Activated gamma-delta T cell treated with Interleukin-2 at 50 U/mL for 16 hours (primary cell): ENCODE measurements around the gene POLR3G.

ENCODE experiments used
- DNase-seq: peaks from one replicate; pipeline ENCODE4 v3.0.0-alpha.2; 2020

The POLR3G gene

GRCh38 chr5:90504743-90505142 is 30.1 kb downstream of the POLR3G start:
- no peak for DNase-seq

GRCh38 chr5:90506221-90506620 is 31.6 kb downstream of the POLR3G start:
- no peak for DNase-seq

DNA sequence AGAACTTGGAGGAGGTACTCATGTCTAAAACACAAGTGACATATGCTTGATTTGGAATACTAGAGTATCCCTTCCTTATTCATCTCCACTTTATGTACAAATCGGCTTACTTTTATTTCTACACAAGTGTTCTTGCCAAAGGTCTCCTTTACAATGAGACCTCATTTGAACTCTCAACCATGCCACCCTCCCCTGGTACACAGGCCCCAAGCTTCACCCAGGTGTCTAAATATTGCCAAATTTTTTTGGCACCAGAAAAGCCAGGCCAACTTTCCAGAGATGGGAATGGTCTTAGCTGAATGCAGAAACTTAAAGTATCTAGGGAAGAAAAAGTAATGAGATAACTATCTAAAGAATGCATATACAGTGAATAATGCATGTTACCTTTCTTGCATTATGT is 35.8 kb downstream of the POLR3G start:
- no peak for DNase-seq

DNA sequence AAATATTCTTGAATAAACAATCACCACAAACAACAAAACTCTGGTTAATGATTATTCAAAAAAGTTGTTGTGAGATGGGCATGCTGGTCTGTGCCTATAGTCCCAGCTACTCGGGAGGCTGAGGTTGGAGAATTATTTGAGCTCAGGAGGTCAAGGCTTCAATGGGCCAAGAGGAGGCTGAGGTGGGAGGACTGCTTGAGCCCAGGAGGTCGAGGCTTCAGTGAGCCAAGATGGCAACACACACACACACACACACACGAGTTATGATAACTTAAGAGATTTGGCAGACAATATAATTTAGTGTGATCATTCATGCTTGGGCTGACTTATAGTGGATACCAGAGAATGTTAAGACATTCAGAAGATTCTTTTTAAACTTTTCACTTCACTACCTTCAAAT is 39.9 kb downstream of the POLR3G start:
- DNase-seq = no peak

GRCh38 chr5:90518661-90519060 is 44.0 kb downstream of the POLR3G start:
- DNase-seq = no peak

DNA sequence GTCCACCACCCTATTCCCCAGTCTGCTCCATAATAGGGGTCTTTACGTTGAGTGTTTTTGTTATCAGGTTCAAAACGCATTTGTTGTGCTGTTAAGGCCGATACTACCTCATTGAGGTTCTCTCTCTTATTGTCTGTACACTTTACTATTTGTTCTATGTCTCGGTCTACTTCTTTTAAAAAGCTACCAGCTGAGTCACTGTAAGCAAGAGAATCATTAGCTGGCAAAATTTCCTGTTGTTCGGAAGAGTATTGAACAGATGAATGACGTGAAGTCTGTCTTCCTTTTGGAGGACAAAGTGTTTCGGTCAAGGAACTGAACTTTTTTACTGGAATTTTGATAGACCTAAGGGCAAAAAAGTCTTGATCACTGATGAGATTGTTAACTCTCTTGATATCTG is 44.4 kb downstream of the POLR3G start:
- no peak for DNase-seq

DNA sequence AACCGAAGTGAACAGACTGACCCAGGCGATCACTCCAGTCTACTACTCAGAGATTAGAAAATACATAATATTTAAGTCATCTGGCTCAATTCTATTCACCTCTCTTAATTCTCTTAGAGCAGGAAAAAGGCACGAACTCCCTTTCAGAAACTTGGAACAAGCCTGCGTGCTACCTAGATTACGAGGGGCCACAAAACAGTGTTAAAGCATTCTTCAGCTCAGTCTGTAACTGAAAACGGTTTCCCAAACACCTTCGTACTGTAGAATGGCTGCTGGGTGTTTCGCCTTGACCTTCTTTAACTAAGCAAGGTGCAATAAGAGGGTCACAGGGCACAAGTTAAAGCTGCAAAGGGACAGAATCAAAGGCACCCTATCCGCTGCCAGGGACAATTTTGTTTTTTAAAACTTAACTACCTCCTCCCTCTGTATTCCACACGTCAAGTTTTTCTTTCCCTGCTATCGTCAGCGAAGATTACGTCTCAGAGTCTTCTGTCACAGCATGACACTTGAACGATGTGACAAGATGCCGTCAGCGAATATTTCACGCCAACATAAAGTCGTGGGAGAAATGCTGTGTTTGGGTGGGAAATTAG is 54.0 kb downstream of the POLR3G start:
- DNase-seq = no peak

- DNase-seq = peak; percentile 98
Measured at GRCh38 chr5:90529194-90529938, 54.7 kb downstream of the POLR3G start, which contains the start of gene LYSMD3. Gene LYSMD3, minus strand, starts transcription at chr5:90529584. Its CDS starts 4,295 bp downstream, at chr5:90525289.

- peak; percentile 50 for DNase-seq
Measured at GRCh38 chr5:90529939-90530677, 55.4 kb downstream of the POLR3G start.

DNA sequence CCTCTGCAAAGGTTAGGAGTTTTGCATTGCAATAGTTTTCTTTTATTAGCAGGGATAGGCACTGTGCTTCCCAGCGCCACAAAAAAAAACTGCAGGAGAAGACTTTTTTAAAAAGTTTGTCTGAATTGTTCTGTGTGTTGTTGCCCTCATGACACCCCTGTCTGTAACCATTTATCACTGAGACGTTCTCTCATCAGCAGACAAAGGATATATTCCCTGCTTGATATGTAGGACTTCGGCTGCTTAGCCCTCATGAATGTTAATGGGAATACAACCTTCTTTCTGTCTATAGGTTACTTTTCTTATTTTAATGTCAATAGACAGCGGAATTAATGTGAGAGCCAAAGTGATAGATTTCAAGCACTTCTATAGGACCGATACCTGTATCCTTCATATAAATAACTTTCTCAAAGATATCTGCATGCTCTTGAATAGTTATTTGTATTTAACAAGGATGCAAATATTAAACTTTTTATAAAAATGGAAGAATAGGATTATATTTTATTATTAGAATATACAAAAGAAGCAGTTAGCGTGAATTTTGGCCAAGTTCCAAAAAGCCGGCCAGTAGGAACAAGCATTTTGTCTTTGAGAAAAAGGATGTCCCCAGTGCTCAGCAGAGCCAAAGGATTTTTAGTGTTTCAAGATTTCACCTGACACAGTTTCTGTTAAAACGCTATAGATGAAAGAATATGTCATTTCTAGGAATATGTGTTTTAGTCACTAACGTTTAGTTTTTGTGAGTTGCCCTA is 56.2 kb downstream of the POLR3G start:
- DNase-seq = no peak

- no peak for DNase-seq
Measured at GRCh38 chr5:90533794-90534193, 59.1 kb downstream of the POLR3G start.

- DNase-seq = no peak
Measured at GRCh38 chr5:90534922-90535321, 60.3 kb downstream of the POLR3G start.

DNA sequence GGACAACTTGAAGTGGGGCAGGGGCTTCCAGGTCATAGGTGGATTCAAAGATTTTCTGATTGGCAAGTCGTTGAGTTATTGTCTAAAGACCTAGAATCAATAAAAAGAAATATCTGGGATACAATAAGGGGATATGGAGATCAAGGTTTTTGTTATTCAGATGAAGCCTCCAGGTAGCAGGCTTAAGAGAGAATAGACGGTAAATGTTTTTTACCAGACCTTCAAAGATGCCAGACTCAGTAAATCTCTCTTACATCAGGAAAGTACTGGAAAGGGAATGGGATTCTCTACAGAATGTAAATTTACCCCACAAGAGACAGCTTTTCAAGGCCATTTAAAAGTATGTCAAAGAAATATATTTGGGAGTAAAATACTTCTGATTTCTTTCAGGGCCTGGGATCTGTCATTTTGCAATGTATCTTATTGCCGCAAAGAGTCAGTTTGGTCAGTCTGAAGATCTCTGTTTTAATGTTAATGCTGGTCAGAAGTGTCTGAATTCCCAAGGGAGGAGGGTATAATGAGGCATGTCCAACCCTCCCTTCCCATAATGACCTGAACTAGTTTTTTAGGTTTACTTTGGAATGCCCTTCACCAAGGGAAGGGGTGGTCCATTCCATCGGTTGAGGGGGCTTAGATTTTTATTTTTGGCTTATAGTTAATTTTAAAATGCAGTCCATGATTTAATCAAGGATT is 68.3 kb downstream of the POLR3G start:
- DNase-seq = no peak

DNA sequence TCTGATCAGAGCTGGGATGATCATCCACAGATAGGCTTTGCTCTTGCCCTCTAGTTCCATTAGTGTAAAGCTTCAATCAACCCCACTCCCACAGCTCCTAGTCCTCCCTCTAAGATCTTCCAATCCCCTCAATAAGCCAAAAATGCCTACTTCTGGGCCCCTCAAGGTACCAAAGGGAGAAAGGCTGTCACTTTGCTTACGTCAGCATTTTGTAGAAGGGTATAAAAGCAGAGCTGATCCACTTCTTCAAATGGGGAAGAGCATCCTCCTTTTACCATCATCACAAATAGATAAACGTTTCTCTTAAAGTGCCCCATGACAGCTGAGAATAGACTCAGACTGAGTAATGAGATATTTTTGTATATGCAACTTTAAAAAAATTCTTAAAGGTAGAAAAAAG is 70.8 kb downstream of the POLR3G start:
- no peak for DNase-seq

- no peak for DNase-seq
Measured at GRCh38 chr5:90546216-90546837, 71.7 kb downstream of the POLR3G start.

DNA sequence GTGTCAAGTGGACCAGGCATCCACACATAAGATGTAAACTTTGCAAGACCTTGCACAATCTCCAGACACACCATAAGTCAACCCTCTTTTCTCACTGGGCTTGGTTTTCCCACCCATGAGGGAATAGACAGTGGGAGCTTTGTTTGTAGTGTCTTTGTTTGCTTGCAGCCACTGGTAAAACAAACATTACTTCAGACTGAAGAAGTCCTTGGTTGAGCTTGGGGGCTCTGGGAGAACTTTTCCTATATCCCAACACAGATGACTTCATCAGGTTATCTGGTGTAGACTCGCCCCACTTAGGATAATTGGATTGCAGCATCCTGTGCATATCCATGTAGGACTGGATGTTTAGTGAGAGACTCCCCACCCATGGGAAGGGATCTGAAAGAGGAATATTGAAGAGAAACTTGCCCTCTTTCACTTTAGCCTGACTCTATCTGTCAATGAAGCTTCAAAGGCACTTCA is 72.4 kb downstream of the POLR3G start:
- no peak for DNase-seq

DNA sequence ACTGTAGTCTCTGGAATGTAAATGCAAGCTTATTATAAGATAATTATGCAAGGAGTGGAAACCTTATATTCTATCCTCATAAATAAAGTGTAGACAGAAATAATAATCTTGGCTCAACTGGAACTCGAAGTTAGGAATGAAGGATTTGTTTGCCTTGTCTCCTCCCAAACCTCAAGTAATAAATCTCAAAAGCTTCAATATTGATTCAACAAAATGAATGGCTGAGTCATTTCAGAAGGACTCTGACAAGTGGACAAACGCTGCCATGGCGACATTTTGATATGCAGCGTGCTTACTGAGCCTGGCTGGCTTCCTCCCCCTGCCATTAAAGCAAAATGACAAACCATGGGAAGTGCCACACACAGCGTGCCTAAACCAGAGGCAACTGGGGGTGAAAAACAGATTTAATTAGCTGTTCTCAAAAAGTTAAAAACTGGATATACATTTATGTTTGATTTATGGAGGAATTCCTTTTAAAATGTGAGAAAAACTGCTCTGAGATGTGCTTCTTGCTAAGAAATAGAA is 73.5 kb downstream of the POLR3G start:
- DNase-seq = no peak

- no peak for DNase-seq
Measured at GRCh38 chr5:90549223-90549622, 74.6 kb downstream of the POLR3G start.

DNA sequence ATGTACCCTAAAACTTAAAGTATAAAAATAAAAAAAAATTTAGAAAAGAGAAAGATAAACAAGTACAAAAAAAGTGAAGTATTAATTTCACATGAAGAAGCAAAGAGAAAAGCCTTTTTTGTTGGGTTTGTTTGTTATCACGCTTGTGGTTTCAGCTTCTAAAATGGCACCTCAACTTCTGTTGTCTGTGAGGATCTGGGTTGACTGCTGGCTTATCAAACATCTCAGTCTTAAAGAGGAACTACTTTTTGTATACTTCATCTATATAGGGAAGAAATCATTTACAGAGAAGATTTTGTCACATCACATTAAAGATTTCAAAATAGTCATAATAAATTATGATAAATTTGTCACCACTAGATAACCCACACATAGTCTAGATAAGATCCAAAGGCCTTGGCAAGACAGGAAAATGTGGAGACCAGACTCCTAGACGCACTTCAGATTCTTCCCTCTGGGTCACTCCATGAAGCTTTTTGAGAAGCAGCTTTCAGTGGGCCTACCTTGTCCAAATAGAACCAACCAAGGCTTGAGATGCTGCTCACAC is 75.1 kb downstream of the POLR3G start:
- DNase-seq = no peak

GRCh38 chr5:90550963-90551362 is 76.3 kb downstream of the POLR3G start:
- no peak for DNase-seq

- no peak for DNase-seq
Measured at GRCh38 chr5:90551376-90551775, 76.7 kb downstream of the POLR3G start.
